ENCODE data around the gene PNMA1.
A peak's percentile ranks its signal among the peaks of the same experiment; 100 is the strongest.

Gene PNMA1, protein sequence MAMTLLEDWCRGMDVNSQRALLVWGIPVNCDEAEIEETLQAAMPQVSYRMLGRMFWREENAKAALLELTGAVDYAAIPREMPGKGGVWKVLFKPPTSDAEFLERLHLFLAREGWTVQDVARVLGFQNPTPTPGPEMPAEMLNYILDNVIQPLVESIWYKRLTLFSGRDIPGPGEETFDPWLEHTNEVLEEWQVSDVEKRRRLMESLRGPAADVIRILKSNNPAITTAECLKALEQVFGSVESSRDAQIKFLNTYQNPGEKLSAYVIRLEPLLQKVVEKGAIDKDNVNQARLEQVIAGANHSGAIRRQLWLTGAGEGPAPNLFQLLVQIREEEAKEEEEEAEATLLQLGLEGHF

DNA sequence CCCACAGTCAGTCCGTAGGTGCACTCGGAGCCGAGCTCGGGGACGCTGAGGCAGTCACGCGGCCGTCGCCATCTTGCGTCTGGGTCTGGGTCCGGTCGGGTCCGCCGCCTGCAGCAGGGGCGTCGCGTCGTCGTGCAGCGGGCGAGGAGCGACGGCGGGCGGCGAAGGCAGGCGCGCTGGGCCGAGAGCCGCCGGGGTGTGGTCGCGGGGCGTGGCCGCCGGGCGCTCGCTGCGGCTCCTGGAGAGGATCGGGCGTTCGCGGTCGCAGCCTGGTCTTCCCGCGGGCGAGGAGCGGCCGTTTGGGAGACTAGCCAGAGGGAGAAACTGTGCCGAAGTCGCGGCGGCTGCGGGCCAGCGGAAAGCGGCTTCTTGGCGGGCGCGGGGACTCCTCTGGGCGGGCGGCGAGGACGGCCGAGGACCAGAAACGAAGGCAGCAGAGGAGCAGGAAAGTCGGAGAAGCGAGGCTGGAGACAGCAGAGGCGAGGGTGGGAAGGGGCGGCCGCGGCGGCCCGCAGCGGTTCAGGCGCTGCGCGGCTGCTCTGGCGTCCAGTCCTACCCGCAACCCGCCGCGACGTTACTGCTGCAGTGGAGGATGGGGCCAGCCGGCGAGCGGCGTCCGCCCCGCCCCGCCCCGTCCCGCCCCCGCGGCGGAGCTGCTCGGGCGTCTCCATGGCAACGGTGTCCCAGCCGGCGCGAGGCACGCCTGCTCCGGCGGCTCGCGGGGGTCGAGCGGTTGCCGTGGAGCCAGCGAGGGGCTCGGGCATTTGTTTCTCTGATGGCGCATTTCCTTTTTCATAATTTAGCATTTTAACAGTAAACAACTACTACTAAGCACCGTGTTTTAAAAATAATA is at the start of gene PNMA1:
Gene PNMA1, minus strand, starts transcription at position 582 of the 853 bp plus-strand sequence. CDS start 745 bp downstream, outside the sequence.
- no peak for TF ChIP-seq CTCF (conservative IDR thresholded peaks at IDR 0.05)
- peak within 1 kb of the TSS; percentile 92 for H3K27ac ChIP-seq

DNA sequence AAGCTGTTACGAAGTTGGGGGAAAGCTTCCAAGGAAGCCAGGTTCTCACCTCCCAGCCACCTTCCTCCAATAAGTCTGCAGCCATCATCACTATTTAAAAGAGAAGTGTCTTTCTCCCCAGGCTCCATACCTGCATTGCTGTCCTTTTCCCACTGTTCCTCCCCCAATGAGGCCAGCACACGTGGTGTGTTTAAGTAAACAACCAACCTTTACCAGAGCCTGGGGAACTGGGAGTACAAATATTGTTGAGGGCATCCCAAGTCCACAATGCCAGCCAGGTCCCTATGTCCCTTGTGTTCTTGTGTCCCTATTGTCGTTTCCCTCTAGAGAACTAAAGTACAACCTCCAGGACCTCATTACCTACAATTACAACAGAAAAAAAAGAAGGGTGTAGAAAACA is 49.2 kb upstream of the PNMA1 start:
- TF ChIP-seq CTCF (conservative IDR thresholded peaks at IDR 0.05) = no peak
- peak overlapping the region; percentile 97 for H3K27ac ChIP-seq

- no peak for TF ChIP-seq CTCF (conservative IDR thresholded peaks at IDR 0.05)
- peak overlapping the region; percentile 97 for H3K27ac ChIP-seq
Measured at GRCh38 chr14:73762375-73762822, 48.2 kb upstream of the PNMA1 start.

DNA sequence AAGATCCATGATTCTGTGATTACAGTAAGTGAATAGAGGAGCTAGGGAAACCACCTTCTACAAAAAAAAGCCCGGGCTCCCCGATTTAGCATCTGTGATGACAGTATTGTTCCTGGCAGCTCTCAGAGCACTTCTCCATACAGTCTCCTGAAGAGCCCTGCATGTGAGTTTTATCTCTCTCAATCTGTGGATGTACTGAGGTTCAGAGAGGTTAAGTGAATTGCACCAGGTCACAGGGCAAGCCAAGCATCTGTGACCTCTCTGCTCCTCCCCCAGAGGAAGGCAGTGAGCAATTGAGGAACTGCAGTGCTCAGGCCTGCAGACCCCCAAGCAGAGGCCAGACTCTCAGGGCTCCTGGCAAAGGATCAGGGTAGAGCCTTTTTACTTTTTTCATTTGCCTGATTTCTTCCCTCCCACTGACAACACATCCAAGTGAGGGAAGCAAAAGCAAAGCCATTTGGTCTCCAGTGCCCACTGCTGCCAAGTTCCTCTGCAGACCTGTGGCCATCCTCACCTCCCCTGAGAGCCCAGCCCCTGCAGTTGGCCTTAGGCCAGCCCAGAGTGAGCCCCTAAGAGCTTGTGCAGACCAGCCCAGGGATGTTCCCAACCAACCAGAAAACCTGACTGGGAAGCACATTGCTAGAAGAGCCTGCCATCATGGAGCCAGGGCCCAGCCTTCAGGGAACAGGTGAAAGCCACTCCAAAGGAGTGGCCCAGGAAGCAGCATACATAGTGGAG is 47.6 kb upstream of the PNMA1 start:
- peak overlapping the region; percentile 97 for H3K27ac ChIP-seq
- TF ChIP-seq CTCF (conservative IDR thresholded peaks at IDR 0.05) = no peak

DNA sequence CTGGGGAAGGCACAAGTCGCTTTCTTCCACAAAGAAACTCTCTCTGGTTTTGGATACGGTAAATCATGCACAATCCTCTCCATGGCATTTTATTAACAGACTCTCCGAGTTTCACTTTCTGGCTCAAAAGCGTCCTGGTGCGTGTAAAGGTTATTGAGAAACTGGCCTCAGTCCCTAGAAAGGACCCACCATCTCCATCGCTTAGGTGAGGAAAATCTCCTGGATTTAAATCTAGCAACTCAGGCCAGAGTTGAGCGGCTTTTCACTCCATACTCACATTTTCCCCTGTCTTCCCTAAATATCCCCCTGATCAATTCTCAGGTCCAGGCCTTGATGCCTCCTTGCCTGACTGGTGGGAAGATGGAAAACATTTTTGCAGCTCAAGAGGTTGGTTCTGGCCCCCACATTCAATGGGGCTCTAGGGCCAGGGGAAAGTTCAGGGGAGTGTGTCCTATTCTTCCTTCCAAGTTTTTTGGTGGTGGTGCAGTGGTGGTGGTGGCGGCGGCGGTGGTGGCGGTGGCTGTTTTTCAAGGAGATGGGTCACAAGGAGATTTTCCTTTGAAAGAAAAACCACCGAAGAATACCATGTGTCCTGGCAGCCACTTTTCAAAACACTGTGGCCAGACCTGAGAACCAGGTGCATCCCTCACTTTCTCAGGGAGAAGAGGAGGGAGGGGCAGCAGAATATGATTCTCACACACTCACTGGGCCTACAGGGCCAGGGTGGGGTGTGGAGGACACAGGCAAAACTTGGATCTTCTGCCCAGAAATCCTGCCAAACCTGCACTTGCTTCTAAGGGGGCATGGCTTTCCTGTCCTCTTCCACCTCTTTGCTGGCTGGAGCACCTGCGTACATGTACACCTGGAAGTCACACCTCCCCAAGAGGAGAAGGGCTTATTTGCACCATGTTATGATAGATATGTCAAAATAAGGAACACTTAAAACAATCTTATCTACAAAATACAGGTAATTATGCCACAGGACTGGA is 46.7 kb upstream of the PNMA1 start:
- TF ChIP-seq CTCF (conservative IDR thresholded peaks at IDR 0.05) = no peak
- peak overlapping the region; percentile 97 for H3K27ac ChIP-seq

GRCh38 chr14:73759714-73760597 is 45.8 kb upstream of the PNMA1 start:
- no peak; the same call in none of the 2 replicates for TF ChIP-seq CTCF (conservative IDR thresholded peaks at IDR 0.05)
- peak overlapping the region; percentile 97 for H3K27ac ChIP-seq

All from VCaP (cell line).